H1 (cell line): ENCODE data around the gene OVCH1. TPM values are rescaled to one million over a fixed set of nuclear protein-coding genes. Genes with fewer than 3 reads are reported as not detected.

Source experiments
- CTCF ChIA-PET: fragments of 300-600 bp; sonication (Branson Sonifier 250); formaldehyde crosslinking; loops from one replicate; lab custom pipeline; 2021; ENCODE audit not compliant: partially characterized antibody; lab: Charles Lee
- POLR2A ChIA-PET: fragments of 300-600 bp; sonication (Branson Sonifier 250); formaldehyde crosslinking; loops from one replicate; lab custom pipeline; 2021; ENCODE audit warnings: inconsistent platforms; ENCODE audit not compliant: partially characterized antibody; lab: Charles Lee
- DNase-seq, 2 experiments: peaks; one replicate each; pipeline versions ENCODE4 v3.0.0 to v3.0.0-alpha.2; 2010 to 2022; ENCODE audit warnings: low spot score in 2 of 2, low read depth in 1 of 2, mixed read lengths in 1 of 2
- FAIRE-seq: peaks from 2 replicates; lab custom pipeline; 2011; peaks lifted over from hg19 to GRCh38; lab: Jason Lieb, UNC
- H2AFZ ChIP-seq: 2 replicates; pipeline ENCODE4 v1.8.1; 2012; ENCODE audit warnings: low read length, inconsistent platforms
- H2AK5ac ChIP-seq: 2 replicates; pipeline ENCODE4 v1.6.1; 2013; ENCODE audit warnings: low read depth, low read length
- H2BK120ac ChIP-seq: replicated peaks from 2 replicates; pipeline ENCODE3; 2013; ENCODE audit warnings: low read depth, low read length, inconsistent platforms
- H2BK12ac ChIP-seq: 2 replicates; pipeline ENCODE4 v1.6.1; 2013; ENCODE audit warnings: low read depth, low read length
- H2BK15ac ChIP-seq: 2 replicates; pipeline ENCODE4 v1.6.1; 2013; ENCODE audit warnings: low read length
- H2BK20ac ChIP-seq: 2 replicates; pipeline ENCODE4 v1.6.1; 2013; ENCODE audit warnings: low read length
- H2BK5ac ChIP-seq: 2 replicates; pipeline ENCODE4 v1.6.1; 2013; ENCODE audit warnings: low read depth, low read length
- H3K14ac ChIP-seq: 2 replicates; pipeline ENCODE4 v1.6.1; 2013; ENCODE audit warnings: inconsistent platforms; ENCODE audit not compliant: insufficient read length
- H3K18ac ChIP-seq: 2 replicates; pipeline ENCODE4 v1.6.1; 2013; ENCODE audit warnings: low read length; ENCODE audit errors: extremely low read depth
- H3K23ac ChIP-seq: 2 replicates; pipeline ENCODE4 v1.6.1; 2013; ENCODE audit warnings: inconsistent platforms; ENCODE audit not compliant: insufficient read length
- H3K23me2 ChIP-seq: 2 replicates; pipeline ENCODE4 v1.6.1; 2013; ENCODE audit warnings: low read depth, low read length
- H3K27ac ChIP-seq: 2 replicates; pipeline ENCODE4 v1.6.1; 2011; ENCODE audit warnings: low read depth, low read length, inconsistent platforms
- H3K27me3 ChIP-seq, 4 experiments: replicated peaks in 1 of 4; 1 replicate in 1 of 4; 2 replicates in 3 of 4; pipeline versions ENCODE4 v1.6.1 to v1.8.1; 2011 to 2013; ENCODE audit warnings: low read length in 3 of 4, mild to moderate bottlenecking in 3 of 4, inconsistent platforms in 2 of 4, mixed read lengths in 2 of 4, moderate library complexity in 1 of 4; ENCODE audit not compliant: control insufficient read depth in 3 of 4, insufficient read depth in 3 of 4; ENCODE audit errors: extremely low read depth in 1 of 4
- H3K36me3 ChIP-seq, 4 experiments: 2 replicates each; pipeline versions ENCODE4 v1.6.1 to v1.8.1; 2011 to 2013; ENCODE audit warnings: mild to moderate bottlenecking in 4 of 4, low read length in 3 of 4, moderate library complexity in 2 of 4, control low read depth in 1 of 4, inconsistent platforms in 1 of 4; ENCODE audit not compliant: insufficient read depth in 4 of 4, control insufficient read depth in 2 of 4
- H3K4ac ChIP-seq: replicated peaks from 2 replicates; pipeline ENCODE3; 2013; ENCODE audit warnings: low read length, low read depth, mixed read lengths, inconsistent platforms; ENCODE audit not compliant: insufficient read length
- H3K4me1 ChIP-seq, 4 experiments: replicated peaks in 1 of 4; 1 replicate in 1 of 4; 2 replicates in 3 of 4; pipeline versions ENCODE4 v1.6.1 to v1.8.1; 2011 to 2013; ENCODE audit warnings: low read length in 3 of 4, inconsistent platforms in 2 of 4, mixed read lengths in 1 of 4; ENCODE audit not compliant: insufficient read depth in 4 of 4, control insufficient read depth in 3 of 4
- H3K4me2 ChIP-seq, 2 experiments: 2 replicates each; pipeline versions ENCODE4 v1.6.1 to v1.8.1; 2011 to 2013; ENCODE audit warnings: low read depth in 2 of 2, low read length in 2 of 2, control low read depth in 1 of 2, inconsistent platforms in 1 of 2, mild to moderate bottlenecking in 1 of 2; ENCODE audit not compliant: insufficient read depth in 1 of 2
- H3K4me3 ChIP-seq, 4 experiments: fragments of 200-600, 300-600 bp in 1 of 4; sonication (generic), shearing (Covaris generic), sonication (Bioruptor Twin) in 1 of 4; 2 replicates each; pipeline versions ENCODE4 v1.5.1 to v1.8.1; 2011 to 2016; ENCODE audit warnings: low read length in 4 of 4, low read depth in 3 of 4, control low read depth in 2 of 4, inconsistent platforms in 2 of 4, mild to moderate bottlenecking in 2 of 4, mixed read lengths in 1 of 4, moderate library complexity in 1 of 4; ENCODE audit not compliant: insufficient read depth in 2 of 4; ENCODE audit errors: extremely low read depth in 1 of 4
- H3K56ac ChIP-seq: replicated peaks from 2 replicates; pipeline ENCODE3; 2013; ENCODE audit warnings: low read depth, mild to moderate bottlenecking, mixed read lengths, low read length, inconsistent platforms; ENCODE audit not compliant: insufficient read length
- H3K79me1 ChIP-seq: 2 replicates; pipeline ENCODE4 v1.6.1; 2013; ENCODE audit warnings: low read depth, low read length, control low read depth
- H3K79me2 ChIP-seq, 2 experiments: 2 replicates each; pipeline versions ENCODE4 v1.6.1 to v1.8.1; 2012 to 2013; ENCODE audit warnings: low read length in 2 of 2, mild to moderate bottlenecking in 2 of 2, inconsistent platforms in 1 of 2; ENCODE audit not compliant: insufficient read depth in 2 of 2, control insufficient read depth in 1 of 2
- H3K9ac ChIP-seq, 4 experiments: replicated peaks in 1 of 4; 1 replicate in 1 of 4; 2 replicates in 3 of 4; pipeline versions ENCODE4 v1.6.1 to v1.8.1; 2011 to 2013; ENCODE audit warnings: low read depth in 3 of 4, low read length in 3 of 4, control low read depth in 2 of 4, mild to moderate bottlenecking in 2 of 4, moderate library complexity in 2 of 4, inconsistent platforms in 1 of 4; ENCODE audit errors: extremely low read depth in 1 of 4
- H3K9me3 ChIP-seq, 2 experiments: 2 replicates each; pipeline versions ENCODE4 v1.6.1 to v1.8.1; 2012 to 2013; ENCODE audit warnings: mild to moderate bottlenecking in 2 of 2, moderate library complexity in 2 of 2, control low read depth in 1 of 2, inconsistent platforms in 1 of 2, low read depth in 1 of 2, low read length in 1 of 2, mixed read lengths in 1 of 2; ENCODE audit not compliant: insufficient read depth in 2 of 2
- H4K20me1 ChIP-seq, 2 experiments: replicated peaks in 1 of 2; 2 replicates each; pipeline versions ENCODE3 to v1.8.1; 2011 to 2013; ENCODE audit warnings: inconsistent platforms in 2 of 2, low read length in 2 of 2, mild to moderate bottlenecking in 1 of 2; ENCODE audit not compliant: insufficient read depth in 2 of 2, control insufficient read depth in 1 of 2
- H4K5ac ChIP-seq: 2 replicates; pipeline ENCODE4 v1.6.1; 2013; ENCODE audit warnings: low read length, low read depth, mixed read lengths, inconsistent platforms; ENCODE audit not compliant: insufficient read length
- H4K8ac ChIP-seq: 2 replicates; pipeline ENCODE4 v1.8.0; 2013; ENCODE audit warnings: mild to moderate bottlenecking, moderate library complexity, low read length, inconsistent platforms; ENCODE audit not compliant: insufficient read depth; ENCODE audit errors: extremely low read depth
- H4K91ac ChIP-seq: replicated peaks from 2 replicates; pipeline ENCODE3; 2013; ENCODE audit warnings: low read length, mixed read lengths, inconsistent platforms; ENCODE audit not compliant: insufficient read length
- ASH2L ChIP-seq: fragments of 200-600, 300-600 bp; sonication (generic); IDR thresholded peaks from one replicate; pipeline ENCODE4 v1.7.1; 2017; ENCODE audit warnings: low read length
- BCL11A ChIP-seq, 2 experiments: IDR thresholded peaks; one replicate each; pipeline ENCODE4 v1.6.1; 2011; ENCODE audit warnings: low read depth in 2 of 2, low read length in 2 of 2, mild to moderate bottlenecking in 2 of 2
- BRCA1 ChIP-seq: IDR thresholded peaks from 2 replicates; pipeline ENCODE4 v1.6.1; 2012; ENCODE audit warnings: low read depth, low read length, improper control_type of control experiment
- CTBP2 ChIP-seq: IDR thresholded peaks from 2 replicates; pipeline ENCODE4 v1.7.0; 2011; ENCODE audit warnings: borderline replicate concordance, mild to moderate bottlenecking, moderate library complexity, mixed read lengths, low read length; ENCODE audit not compliant: insufficient read depth, insufficient read length
- EGR1 ChIP-seq: IDR thresholded peaks from 2 replicates; pipeline ENCODE4 v1.6.1; 2011; ENCODE audit warnings: low read depth, low read length, borderline replicate concordance
- FOSL1 ChIP-seq: IDR thresholded peaks from 2 replicates; pipeline ENCODE4 v1.6.1; 2011; ENCODE audit warnings: mild to moderate bottlenecking, low read depth, low read length, moderate library complexity; ENCODE audit not compliant: insufficient read depth
- NRF1 ChIP-seq: IDR thresholded peaks from 2 replicates; pipeline ENCODE4 v1.6.1; 2011; ENCODE audit warnings: mild to moderate bottlenecking, low read depth, low read length, improper control_type of control experiment
- POLR2A ChIP-seq, 2 experiments: IDR thresholded peaks; 1 replicate in 1 of 2; 2 replicates in 1 of 2; pipeline ENCODE4 v1.6.1; 2011; ENCODE audit warnings: low read depth in 2 of 2, low read length in 2 of 2, mild to moderate bottlenecking in 2 of 2; ENCODE audit errors: control extremely low read depth in 1 of 2
- SIN3A ChIP-seq, 2 experiments: IDR thresholded peaks in 1 of 2; conservative IDR thresholded peaks in 1 of 2; 2 replicates each; pipeline ENCODE4 v1.6.1; 2011 to 2012; ENCODE audit warnings: low read length in 2 of 2, improper control_type of control experiment in 1 of 2, low read depth in 1 of 2, mild to moderate bottlenecking in 1 of 2
- TAF7 ChIP-seq: optimal IDR thresholded peaks from 2 replicates; pipeline ENCODE3; 2011; ENCODE audit warnings: low read depth, mild to moderate bottlenecking, inconsistent platforms, low read length, moderate library complexity, borderline replicate concordance
- TCF12 ChIP-seq: IDR thresholded peaks from 2 replicates; pipeline ENCODE4 v1.6.1; 2011; ENCODE audit warnings: low read depth, mild to moderate bottlenecking, low read length
- WGBS, 2 experiments: shearing (Covaris generic) in 1 of 2; methylation state at CpG; one replicate each; pipeline versions ENCODE4 v1.1.6 to v1.1.7; 2013 to 2015; ENCODE audit warnings: low lambda C conversion rate in 2 of 2, mixed read lengths in 2 of 2, inconsistent platforms in 1 of 2, low coverage in 1 of 2, missing lambda C conversion rate in 1 of 2; ENCODE audit not compliant: insufficient replicate concordance in 2 of 2, insufficient coverage in 1 of 2, insufficient read length in 1 of 2; ENCODE audit errors: extremely low coverage in 1 of 2, missing lambda C conversion rate in 1 of 2; 5-methylcytosine and 5-hydroxymethylcytosine counted together
- polyA plus RNA-seq, 7 experiments: library from polyadenylated mRNA; depleted of rRNA in 3 of 7; stranded (reverse) in 5 of 7; unstranded in 2 of 7; fragments of >200 nt in 5 of 7; fragments of 200-250 nt in 2 of 7; gene quantifications; 1 replicate in 5 of 7; 2 replicates in 1 of 7; 4 replicates in 1 of 7; pipeline versions ENCODE4 v1.2.1 to v1.2.3, GENCODE V29; 2011 to 2013; ENCODE audit warnings: missing spikeins in 2 of 7, mixed read lengths in 2 of 7
- total RNA-seq: library from RNA; stranded (reverse); fragmentation: NEBNext Ultra II Directional; extraction: Animal tissue kit (Norgen Biotek cat#: 25700); gene quantifications from 2 replicates; pipeline ENCODE4 v1.2.1, GENCODE V29; 2021
- TF ChIP-seq, protein P1 (sequence below): IDR thresholded peaks from 2 replicates; pipeline ENCODE4 v1.6.1; 2012; ENCODE audit warnings: inconsistent platforms

OVCH1 gene
- total and polyA plus RNA-seq, 2 of the 8 experiments (the other 6 are each of a cell fraction or from before 2014, with no cell fraction given): 0.07 TPM; not detected in 1

DNA sequence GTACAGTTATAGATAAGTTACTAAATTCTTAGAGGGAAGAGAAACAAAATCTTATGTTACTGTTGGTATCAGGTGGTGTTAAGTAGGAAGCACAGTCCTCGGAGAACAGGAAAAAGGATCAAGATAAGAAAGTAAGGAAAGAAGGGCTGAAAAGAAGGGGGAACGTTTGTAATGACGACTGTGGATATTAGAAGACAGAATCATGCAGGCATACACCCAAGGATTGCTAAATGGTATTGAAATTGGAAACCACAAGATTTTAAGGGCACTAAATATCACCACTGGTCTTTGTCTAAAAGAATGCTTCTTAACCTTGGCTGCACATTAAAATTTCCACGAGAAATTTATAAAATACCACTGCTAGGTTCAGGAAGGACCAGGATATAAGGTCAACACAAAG is 82.4 kb downstream of the OVCH1 start:
- H3K4me2 ChIP-seq: no peak overlapping the region
- H3K56ac ChIP-seq: no peak overlapping the region
- H2BK12ac ChIP-seq: no peak overlapping the region
- no peak overlapping the region for H2BK120ac ChIP-seq
- POLR2A ChIA-PET: no interaction called here
- FAIRE-seq (no peak), DNase-seq (no peak)
- no peaks in the 10 kb centered on the region for H4K20me1 ChIP-seq
- no peaks in the 10 kb centered on the region for H3K4me1 ChIP-seq
- H3K4ac ChIP-seq: no peak overlapping the region
- peaks cover 2% of the 10 kb centered on the region; the same call in 1 of the 2 replicates for H3K23me2 ChIP-seq
- no peaks in the 10 kb centered on the region for H3K36me3 ChIP-seq
- no peak overlapping the region for H3K14ac ChIP-seq
- no peak overlapping the region for H4K5ac ChIP-seq
- H3K79me1 ChIP-seq: no peaks in the 10 kb centered on the region
- no peaks in the 10 kb centered on the region for H3K27me3 ChIP-seq
- WGBS, 2 experiments: 69% methylated on average over 4 of the region's 4 CpGs; no CpG with 5 or more reads in 1 of the 2 experiments
- H3K79me2 ChIP-seq: no peaks in the 10 kb centered on the region
- H3K27ac ChIP-seq: no peak overlapping the region
- H3K18ac ChIP-seq: no peak overlapping the region
- no peak overlapping the region for H3K9ac ChIP-seq
- no peak overlapping the region for H3K23ac ChIP-seq
- no peak overlapping the region for H2AFZ ChIP-seq
- CTCF ChIA-PET: interaction anchor here (1.1 kb wide), 1 partner anchor 13 kb away, joined by 4 read pairs; no protein-coding TSS in a partner anchor
- no peak overlapping the region for H3K4me3 ChIP-seq
- no peak for TF ChIP-seq CTBP2
- TF ChIP-seq BCL11A (IDR thresholded peaks at IDR 0.05; ENCODE audit: low read depth in 2 of 2, low read length in 2 of 2): no peak
- no peak for TF ChIP-seq BRCA1
- TF ChIP-seq SIN3A (conservative IDR thresholded peaks at IDR 0.05 in 1 of 2, IDR thresholded peaks at IDR 0.05 in 1 of 2; ENCODE audit: low read depth in 1 of 2, low read length in 2 of 2): no peak
- TF ChIP-seq, protein P1, sequence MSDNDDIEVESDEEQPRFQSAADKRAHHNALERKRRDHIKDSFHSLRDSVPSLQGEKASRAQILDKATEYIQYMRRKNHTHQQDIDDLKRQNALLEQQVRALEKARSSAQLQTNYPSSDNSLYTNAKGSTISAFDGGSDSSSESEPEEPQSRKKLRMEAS: no peak
- no peak for TF ChIP-seq TCF12
- no peak for TF ChIP-seq EGR1
- no peak for TF ChIP-seq TAF7
- TF ChIP-seq FOSL1: no peak
- TF ChIP-seq ASH2L: no peak
- TF ChIP-seq NRF1: no peak
- TF ChIP-seq POLR2A (IDR thresholded peaks at IDR 0.05; ENCODE audit: control extremely low read depth in 1 of 2, low read depth in 2 of 2, low read length in 2 of 2): no peak
- H2BK15ac ChIP-seq: no peak overlapping the region
- H4K91ac ChIP-seq: no peak overlapping the region
- H2BK20ac ChIP-seq: no peak overlapping the region
- H4K8ac ChIP-seq: no peak overlapping the region
- no peak overlapping the region for H2AK5ac ChIP-seq
- peaks cover 8 to 16% of the 10 kb centered on the region in 2 experiments; a peak in 3 of 4 replicates for H3K9me3 ChIP-seq
- H2BK5ac ChIP-seq: no peak overlapping the region
